T-helper 1 cell treated with Interleukin-12 subunit alpha and Interleukin-12 subunit beta and Interleukin-4 antibody, amounts not matched to agents 30 ng/mL and 1 ng/mL, for 36 hours (primary cell): Measurements from ENCODE around the gene RIPK3. TPM values are rescaled to one million over a fixed set of nuclear protein-coding genes. Genes with fewer than 3 reads are reported as not detected.
"Not testable (repeated sequence)": the region's sequence is repeated elsewhere in the genome, so short reads cannot be mapped to it uniquely, and the experiment has no call there.

Experiments used
- intact Hi-C: fragments of 100-400 bp; cut with micrococcal nuclease; formaldehyde crosslinking; loops from one replicate; pipeline ENCODE4 v1.15.1; 2024
- total RNA-seq: library from RNA; stranded (reverse); gene quantifications from 2 replicates; pipeline ENCODE4 v1.2.3, GENCODE V29; 2022

RIPK3 gene
- 37.1 and 41.9 TPM in 2 replicates for total RNA-seq

DNA sequence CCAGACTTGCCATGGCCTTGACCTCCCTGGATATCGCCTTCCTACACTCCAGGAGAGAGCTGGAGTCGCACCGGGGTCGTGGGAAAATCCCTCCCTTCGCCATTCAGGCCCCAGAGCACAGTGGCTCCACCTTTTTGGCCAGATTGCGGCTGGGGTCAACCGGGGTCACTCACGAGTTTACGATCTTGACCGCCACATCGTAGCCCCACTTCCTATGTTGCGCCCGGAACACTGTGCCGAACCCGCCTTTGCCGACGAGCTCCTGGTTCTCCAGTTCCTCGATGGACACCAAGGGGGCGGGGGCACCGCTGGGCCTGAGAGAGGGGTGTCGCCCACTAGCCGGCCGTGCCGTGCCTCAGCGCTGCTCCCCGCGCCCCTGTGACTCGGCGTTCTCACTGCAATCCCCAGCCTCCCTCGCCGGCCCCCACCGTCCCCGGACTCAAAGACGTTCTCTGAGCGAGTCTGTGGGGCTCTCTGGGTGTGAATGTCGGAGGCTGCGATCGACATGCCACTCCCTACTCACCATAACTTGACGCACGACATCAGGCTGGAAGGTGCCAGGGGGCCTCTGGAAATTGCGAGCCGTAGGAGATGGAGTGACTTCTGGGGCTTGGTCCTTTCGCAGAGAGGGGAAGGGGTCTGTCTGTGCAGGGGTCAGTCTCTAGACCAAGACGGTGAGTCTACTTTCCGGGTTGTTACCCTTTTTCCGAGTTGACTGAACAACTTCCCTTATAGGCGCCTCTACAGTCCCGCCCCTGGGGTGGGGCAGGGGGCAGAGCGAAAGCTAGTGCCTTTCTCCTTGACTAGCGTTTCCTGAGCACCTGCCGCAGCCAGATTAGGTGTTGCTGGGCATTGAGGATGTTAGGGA is at the start of gene RIPK3:
RIPK3 (minus strand) TSS at position 708 of the 868 bp plus-strand sequence; CDS start at position 543, 165 bp downstream.
- intact Hi-C loops: loop anchor here (1.0 kb wide), 2 partner anchors 92 to 103 kb away; partner anchors contain the start of gene SDR39U1

DNA sequence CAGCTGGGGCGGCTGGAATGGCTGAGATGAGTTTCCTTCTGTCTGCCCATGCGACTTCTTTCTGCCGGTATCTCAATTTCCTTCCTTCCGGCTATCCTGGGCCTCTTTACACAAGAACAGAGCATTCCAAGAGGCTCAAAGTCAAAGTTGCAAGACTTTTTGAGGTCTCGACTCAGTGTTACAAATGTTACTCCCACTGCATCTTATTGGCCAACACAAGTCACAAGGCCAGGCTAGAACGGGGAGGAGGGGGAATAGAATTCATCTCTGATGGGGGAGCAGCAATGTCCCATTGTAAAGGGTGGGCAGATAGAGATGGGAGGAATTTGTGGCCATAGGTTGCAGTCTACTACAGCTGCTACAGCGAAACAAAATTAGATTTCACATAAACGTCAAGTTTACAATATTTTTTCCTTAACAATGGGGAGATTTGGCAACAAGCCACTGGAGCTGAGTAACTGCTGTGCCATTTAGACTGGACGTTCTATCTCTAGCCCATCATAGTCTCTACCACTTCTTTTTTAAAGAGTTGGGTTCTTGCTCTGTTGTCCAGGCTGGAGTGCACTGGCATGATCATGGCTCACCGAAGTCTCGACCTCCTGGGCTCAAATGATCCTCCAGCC is 49.5 kb upstream of the RIPK3 start:
- intact Hi-C loops: no loop called here

DNA sequence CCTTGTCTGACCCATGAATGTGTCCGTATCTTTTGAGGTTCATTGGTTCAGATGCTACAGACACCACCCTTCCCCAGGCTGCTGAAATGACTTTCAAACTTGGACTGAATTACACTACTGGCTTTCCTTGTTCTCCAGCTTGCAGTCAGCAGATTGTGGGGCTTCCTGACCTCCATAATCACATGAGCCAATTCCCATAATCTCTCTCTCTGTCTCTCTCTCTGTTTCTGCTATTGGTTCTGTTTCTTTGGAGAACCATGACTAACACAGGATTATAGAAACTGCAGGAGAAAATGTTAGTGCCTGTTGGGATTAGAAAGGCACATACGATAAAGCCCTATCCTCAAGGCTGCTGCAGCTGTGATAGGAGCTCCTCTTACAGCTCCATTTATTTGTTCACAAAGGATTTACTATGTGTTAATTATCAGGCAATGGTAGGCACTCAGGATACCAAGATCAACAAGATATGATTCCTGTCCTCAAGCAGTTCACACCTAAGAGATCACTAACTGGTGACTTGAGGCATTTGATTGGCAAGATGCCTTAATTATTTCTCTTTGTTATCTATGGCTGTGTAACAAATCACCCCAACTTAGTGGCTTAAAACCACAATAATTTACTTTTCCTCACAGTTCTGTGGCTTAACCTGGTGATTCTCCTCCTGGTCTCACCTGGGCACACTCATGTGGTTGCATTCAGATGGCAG is 48.8 kb upstream of the RIPK3 start:
- intact Hi-C loops: no loop called here

DNA sequence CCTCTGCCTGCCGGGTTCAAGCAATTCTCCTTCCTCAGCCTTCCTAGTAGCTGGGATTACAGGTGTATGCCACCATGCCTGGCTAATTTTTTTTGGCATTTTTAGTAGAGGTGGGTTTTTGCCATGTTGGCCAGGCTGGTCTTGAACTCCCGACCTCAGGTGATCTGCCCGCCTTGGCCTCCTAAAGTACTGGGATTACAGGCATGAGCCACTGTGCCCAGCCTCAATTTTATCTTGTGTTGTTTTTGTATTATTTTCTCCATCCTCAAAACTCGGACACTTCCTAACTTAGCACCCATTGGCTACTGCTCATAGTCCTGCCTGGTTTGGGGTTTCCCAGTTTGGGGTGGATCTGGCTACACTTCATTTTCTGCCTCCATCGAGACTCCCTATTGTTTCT is 47.8 kb upstream of the RIPK3 start:
- intact Hi-C loops: not testable (repeated sequence)

DNA sequence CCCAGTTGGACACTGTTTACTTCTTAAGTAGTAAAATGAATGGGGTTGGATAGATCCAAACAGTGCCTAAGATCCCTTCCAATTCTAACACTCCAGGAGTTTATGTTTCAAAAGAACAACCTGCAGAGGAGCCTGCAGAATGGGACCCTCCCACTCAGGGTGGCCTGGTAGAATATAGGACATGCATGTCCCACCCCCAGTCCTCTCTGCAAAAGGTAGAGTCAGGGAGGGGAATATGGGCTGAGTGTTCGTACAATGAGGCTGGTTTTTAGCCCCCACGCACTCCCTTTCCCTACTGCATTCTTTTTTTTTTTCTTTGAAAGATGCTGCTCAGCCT is 47.2 kb upstream of the RIPK3 start:
- intact Hi-C loops: no loop called here

DNA sequence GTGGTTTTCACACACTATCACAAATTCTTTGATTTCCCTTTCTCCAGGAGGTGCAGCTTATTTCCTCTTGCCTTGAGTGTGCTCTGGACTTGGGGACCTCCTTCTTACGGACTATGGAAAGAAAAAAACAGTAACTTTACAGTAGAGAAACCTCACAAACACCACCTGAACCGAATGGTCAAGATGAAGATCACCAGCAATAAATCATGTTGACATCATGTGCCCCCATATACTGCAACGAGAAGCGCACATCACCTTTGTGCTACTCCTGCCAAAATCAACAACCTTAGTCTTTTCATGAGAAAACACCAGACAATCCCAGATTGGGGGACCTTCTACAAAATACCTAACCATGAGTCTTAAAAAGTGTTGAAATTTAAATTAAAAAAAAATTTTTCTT is 45.7 kb upstream of the RIPK3 start:
- intact Hi-C loops: no loop called here

DNA sequence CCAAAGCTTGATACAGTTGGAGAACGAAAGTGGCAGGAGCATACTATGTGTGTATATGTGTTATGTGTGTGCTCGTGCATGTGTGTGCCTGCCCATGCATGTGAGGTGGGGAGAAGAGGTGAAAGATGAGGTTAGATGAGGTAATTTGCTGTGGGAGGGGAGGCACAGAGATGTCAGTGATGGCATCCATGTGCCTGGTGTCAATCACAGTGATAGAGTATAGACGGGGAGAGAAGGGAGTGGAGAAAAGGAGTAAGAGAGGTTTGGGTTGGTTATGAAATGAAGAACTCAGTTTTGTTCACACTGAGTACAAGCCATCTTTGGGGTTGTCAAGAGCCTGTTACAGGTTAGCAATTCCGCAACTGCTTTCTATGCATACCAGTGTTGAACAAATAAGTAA is 44.4 kb upstream of the RIPK3 start:
- intact Hi-C loops: no loop called here

DNA sequence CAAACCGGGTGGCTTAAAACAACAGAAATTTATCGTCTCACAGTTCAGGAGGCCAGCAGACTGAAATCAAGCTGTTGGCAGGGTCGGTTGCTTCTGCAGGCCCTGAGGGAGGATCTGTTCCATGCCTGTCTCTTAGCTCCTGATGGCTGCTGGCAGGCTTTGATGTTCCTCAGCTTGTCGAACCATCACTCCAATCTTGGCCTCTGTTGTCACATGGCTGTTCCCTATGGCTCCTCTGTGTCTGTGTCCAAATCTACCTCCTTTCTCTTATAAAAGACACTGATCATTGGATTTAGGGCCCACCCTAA is 42.2 kb upstream of the RIPK3 start:
- intact Hi-C loops: no loop called here

DNA sequence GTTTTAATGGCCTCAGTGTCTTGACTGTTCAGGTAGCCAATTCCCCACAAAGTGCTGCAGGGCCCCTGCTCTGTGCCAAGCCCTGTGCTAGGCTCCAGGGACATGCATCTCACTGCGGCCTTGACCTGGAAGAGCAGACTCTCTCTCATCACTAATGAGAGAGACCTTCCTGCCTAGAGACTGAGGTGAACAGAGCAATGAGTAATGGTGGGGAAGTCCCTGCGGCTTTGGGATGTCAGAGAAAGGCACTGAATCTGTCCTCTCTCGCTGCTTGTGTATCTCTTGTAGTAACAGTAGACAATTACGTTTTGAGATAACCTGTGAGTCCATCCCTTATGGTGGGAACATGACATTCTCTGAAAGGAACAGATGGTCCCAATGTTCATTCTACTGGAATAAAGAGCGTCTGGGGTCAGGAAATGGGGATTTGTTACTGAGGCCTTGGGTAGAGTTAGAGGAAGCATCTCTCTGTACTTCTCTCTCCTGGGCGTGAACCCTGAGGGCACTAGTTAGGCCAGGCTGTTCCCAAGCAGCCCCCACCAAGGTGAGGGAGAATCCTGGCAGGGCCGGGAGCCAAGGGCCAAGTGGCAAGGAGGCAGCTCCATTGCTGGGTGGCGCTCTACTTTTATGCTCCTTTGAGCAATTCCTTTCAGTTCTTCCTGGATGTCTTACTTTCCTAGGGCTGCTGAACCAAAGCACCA is 41.7 kb upstream of the RIPK3 start:
- intact Hi-C loops: no loop called here

DNA sequence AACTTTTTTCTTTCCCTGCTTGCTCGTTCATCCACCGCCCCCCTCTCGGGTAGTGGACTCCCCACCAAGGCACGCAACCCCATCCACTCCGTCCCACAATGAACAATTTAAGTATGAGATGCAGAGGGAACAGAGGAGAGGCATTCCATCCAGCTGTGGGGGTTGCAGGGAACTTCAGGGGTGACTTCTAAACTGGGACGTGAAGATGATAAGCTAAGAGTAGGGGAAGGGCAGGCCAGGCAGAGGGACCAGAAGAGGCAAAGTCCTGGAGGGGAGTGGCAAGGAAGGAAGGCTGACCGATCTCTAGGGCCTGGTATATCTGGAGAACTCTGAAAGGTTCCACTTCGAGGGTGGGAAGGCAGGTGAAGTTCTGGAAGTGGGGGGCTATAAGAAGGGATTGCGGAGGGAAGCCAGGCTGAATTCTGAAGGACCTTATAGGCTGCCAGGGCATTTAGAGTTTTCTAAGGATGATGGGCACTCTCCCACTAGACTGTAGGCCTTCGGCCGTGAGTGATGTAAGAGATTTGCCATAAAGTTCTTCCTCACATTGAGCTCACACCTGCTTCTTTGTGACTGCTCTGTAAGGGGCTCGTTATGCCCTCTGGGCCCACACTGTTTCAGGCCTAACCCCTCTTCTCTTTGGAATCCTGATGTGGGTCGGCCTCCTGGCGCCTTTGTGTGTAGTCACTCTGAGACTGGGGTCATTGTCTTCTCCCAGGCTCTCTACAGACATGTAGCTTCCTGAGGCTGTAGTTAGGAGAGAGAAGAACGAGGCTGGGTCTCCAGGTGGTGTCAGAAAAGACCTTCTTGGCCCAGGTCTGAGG is 40.3 kb upstream of the RIPK3 start:
- intact Hi-C loops: no loop called here

DNA sequence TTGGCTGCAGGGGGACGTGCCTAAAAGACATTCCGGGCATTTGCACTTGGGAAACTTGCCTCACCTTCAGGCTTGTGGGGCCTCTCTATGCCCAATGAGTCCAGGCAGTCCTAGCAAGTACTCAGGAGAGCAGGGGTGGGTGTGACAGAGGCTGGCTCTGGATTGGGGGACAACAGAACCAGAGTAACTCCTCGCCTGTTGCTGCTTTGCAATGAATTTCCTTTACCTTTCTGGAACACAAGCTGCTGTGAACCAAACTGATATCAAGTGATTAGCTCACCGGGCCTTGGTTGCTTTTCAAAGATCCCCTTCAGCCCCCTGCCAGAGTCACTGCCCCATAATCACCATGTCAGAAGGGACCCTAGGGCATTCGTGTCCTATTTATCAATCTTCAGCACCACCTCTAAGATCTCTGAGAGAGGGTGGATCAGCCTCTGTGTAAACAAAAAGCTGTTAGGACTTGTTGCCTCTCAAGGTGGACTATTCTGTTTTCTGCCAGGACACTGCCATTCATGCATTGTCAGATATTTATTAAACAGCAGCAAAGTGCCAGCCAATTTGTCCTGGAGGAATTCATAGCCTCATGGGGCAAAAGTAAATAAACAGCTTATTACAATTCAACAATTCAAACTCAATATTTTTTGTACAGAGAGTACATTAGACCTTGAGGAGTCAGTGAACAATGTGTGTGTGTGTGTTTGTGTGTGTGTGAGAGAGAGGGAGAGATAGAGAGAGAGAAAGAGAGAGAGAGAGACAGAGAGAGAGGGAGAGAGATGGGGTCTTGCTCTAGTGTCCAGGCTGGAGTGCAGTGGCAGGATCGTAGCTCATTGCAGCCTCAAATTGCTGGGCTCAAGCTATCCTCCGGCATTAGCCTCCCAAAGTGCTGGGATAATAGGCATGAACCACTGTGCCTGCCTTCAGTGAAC is 39.5 kb upstream of the RIPK3 start:
- intact Hi-C loops: no loop called here

DNA sequence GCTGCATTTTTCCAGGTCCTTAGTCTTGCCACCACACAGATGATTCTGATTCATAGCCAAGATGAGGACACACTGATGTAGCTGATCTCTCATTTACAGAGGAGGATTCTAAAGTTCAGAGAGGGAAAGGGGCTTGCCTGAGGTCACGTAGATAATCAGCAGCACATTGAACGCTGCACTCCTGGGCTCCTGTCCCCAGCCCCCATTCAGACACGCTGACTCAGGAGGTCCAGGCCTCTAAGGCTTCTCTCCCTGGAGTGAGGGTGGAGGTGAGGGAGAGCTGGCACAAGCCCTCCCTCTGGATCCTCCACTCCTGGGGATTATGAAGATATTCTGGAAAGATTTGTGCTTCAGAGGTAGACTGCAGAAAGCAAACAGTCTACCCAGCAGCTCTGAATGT is 38.5 kb upstream of the RIPK3 start:
- intact Hi-C loops: no loop called here

DNA sequence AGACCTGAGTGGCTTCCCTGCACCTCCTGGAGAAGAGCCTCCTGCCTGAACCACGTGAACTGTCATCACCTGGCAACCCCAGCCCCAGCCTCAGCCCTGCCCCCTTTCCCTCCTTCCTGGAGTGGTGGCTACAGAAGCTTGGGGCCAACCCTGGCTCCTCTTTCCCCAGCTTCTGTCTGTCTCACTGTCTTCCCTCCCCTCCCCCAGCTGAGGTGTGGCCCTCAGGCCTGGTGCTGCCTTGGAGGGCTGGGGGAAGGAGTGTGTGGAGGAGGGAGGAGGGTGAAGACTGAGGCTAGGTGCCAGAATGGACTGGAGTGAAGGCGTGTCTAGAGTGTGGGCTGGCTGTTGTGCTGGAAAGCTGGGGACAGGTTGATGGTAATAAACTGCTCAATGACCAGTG is 37.9 kb upstream of the RIPK3 start:
- intact Hi-C loops: no loop called here

DNA sequence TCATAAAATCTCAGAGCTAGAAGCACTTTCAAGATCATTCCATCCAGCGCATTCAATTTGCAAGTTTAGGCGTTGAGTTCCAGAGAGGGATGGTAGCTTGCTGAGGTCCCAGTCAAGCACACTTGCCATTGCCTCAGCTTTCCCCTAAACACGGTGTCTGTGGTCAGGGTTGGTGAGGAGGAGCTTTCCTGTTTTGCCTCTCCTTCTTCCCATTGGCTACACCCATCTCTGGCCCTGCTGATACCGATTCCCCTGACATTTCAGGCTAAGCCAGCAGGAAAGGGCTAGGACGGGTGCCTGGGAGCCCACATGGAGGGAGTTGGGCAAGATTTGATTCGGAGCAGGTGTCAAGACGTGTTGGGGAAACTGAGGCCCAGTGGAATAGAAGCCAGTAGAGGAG is 37.3 kb upstream of the RIPK3 start:
- intact Hi-C loops: no loop called here

DNA sequence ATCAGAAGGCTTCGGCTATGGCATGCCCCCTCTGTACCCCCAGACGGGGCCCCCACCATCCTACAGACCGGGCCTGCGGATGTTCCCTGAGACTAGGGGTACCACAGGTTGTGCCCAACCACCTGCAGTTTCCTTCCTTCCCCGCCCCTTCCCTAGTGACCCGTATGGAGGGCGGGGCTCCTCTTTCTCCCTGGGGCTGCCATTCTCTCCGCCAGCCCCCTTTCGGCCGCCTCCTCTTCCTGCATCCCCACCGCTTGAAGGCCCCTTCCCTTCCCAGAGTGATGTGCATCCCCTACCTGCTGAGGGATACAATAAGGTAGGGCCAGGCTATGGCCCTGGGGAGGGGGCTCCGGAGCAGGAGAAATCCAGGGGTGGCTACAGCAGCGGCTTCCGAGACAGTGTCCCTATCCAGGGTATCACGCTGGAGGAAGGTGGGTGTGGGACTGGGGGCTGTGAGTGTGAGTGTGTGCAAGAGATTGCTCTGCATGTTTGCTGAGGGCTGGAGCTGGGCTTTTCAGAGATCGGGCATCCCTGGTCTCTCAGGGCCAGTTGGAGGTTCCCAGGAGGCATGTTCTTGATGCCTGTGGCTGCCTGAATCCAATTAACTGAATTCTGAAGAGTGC is 36.8 kb upstream of the RIPK3 start:
- intact Hi-C loops: no loop called here

DNA sequence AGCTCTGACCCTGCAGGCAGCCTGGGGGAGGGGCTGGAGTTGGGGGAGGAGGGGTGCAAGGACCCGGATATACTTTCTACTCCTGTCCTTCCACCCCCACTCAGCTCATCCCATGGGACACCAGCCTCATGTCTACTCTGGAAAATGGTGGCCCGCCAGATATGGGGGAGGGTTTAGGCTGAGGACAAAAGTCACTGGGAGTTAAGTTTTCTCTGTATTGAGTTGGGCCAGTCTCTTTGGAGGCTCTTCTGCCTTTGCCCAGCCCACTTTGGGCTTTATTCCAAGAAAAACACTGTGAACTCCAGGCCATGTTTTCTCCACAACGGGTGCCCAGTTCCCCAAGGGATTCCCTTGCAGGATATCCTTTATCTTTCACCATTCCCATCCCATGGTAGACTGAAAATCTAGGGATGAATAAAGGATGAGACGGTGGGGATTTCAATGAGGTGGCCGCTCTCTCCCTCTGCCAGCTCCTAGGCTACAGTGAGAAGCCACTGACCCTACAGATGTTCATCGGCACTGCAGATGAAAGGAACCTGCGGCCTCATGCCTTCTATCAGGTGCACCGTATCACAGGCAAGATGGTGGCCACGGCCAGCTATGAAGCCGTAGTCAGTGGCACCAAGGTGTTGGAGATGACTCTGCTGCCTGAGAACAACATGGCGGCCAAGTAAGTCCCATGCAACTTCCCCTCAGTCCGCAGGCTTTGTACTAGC is 33.1 kb upstream of the RIPK3 start:
- intact Hi-C loops: no loop called here

DNA sequence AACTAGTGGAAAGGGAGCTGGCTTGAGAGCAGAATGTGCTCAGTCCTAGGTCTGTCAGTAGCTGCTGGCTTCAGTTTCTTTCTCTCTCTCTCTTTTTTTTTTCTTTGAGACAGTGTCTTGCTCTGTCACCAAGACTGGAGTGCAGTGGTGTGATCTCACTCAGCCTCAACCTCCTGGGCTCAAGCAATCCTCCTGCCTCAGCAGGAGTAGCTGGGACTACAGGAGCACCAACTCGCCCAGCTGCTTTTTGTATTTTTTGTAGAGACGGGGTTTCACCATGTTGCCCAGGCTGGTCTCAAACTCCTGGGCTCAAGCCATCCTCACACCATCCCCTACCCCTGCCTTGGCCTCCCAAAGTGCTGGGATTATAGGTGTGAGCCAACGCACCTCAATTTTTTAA is 31.8 kb upstream of the RIPK3 start:
- intact Hi-C loops: not testable (repeated sequence)

DNA sequence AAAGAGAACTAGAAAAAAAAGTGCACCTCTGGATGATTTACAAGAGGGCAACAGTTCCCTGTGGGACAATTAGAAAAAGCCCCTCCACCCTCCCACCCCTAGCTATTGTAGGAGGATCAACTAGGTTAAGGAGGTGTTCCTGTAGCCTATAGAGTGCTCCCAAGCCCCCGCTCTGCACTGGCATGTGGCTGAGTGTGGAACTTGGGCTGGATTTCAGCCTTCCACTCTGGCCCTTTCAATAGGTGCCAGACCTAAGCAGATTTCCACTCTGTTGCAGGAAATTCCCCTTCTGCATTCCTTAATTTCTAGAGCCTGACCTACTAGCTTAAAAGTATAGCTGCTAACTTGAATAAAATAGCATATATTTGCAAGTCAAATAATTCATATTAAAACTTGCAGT is 31.0 kb upstream of the RIPK3 start:
- intact Hi-C loops: no loop called here
